PFSK-1 (cell line): ENCODE measurements around the gene HNF4A.

Experiments used
- FOXP2 ChIP-seq: optimal IDR thresholded peaks from 2 replicates; pipeline ENCODE3; 2011; ENCODE audit warnings: borderline replicate concordance, control low read depth, inconsistent platforms; ENCODE audit not compliant: insufficient read depth; ENCODE audit errors: extremely low read length, extremely low read depth
- POLR2AphosphoS5 ChIP-seq: IDR thresholded peaks from 2 replicates; pipeline ENCODE4 v1.6.1; 2012; ENCODE audit warnings: low read depth, mild to moderate bottlenecking, control low read depth, low read length, moderate library complexity
- REST ChIP-seq, 2 experiments: IDR thresholded peaks; 2 replicates each; pipeline versions ENCODE4 v1.6.1 to v1.8.0; 2011 to 2012; ENCODE audit warnings: low read depth in 2 of 2, low read length in 2 of 2, control low read depth in 1 of 2, inconsistent platforms in 1 of 2, mild to moderate bottlenecking in 1 of 2, moderate library complexity in 1 of 2; ENCODE audit not compliant: insufficient read depth in 1 of 2
- SIN3A ChIP-seq: IDR thresholded peaks from 2 replicates; pipeline ENCODE4 v1.6.1; 2012; ENCODE audit warnings: mild to moderate bottlenecking, low read length, moderate library complexity, borderline replicate concordance; ENCODE audit not compliant: insufficient read depth
- TAF1 ChIP-seq: IDR thresholded peaks from 2 replicates; pipeline ENCODE4 v1.6.1; 2012; ENCODE audit warnings: low read length, control low read depth, borderline replicate concordance; ENCODE audit not compliant: insufficient read depth

HNF4A gene

GRCh38 chr20:44431118-44431501 lies 75.6 kb downstream of the HNF4A start:
- TF ChIP-seq TAF1 (no peak), POLR2AphosphoS5 (no peak), REST (IDR thresholded peaks at IDR 0.05; ENCODE audit: insufficient read depth in 1 of 2, low read depth in 2 of 2, low read length in 2 of 2) (no peak), FOXP2 (no peak), SIN3A (no peak)

- no peak for TF ChIP-seq POLR2AphosphoS5
- TF ChIP-seq REST (IDR thresholded peaks at IDR 0.05; ENCODE audit: insufficient read depth in 1 of 2, low read depth in 2 of 2, low read length in 2 of 2), result no peak
- no peak for TF ChIP-seq SIN3A
- TF ChIP-seq FOXP2, result no peak
These were observed 76.2 kb downstream of the HNF4A start for GRCh38 chr20:44431502-44432234.

GRCh38 chr20:44432618-44433577 lies 77.4 kb downstream of the HNF4A start:
- TF ChIP-seq REST (IDR thresholded peaks at IDR 0.05; ENCODE audit: insufficient read depth in 1 of 2, low read depth in 2 of 2, low read length in 2 of 2), result no peak
- no peak for TF ChIP-seq TAF1
- TF ChIP-seq SIN3A, result no peak
- no peak for TF ChIP-seq POLR2AphosphoS5
- TF ChIP-seq FOXP2, result no peak

- TF ChIP-seq REST (IDR thresholded peaks at IDR 0.05; ENCODE audit: insufficient read depth in 1 of 2, low read depth in 2 of 2, low read length in 2 of 2) (no peak), POLR2AphosphoS5 (no peak), FOXP2 (no peak), TAF1 (no peak), SIN3A (no peak)
These were observed 78.4 kb downstream of the HNF4A start for GRCh38 chr20:44433751-44434538.
